ENCODE data around the gene CSPG5. TPM values are rescaled to one million over a fixed set of nuclear protein-coding genes. Genes with fewer than 3 reads are reported as not detected.

CSPG5 gene, protein sequence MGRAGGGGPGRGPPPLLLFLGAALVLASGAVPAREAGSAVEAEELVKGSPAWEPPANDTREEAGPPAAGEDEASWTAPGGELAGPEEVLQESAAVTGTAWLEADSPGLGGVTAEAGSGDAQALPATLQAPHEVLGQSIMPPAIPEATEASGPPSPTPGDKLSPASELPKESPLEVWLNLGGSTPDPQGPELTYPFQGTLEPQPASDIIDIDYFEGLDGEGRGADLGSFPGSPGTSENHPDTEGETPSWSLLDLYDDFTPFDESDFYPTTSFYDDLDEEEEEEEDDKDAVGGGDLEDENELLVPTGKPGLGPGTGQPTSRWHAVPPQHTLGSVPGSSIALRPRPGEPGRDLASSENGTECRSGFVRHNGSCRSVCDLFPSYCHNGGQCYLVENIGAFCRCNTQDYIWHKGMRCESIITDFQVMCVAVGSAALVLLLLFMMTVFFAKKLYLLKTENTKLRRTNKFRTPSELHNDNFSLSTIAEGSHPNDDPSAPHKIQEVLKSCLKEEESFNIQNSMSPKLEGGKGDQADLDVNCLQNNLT
- total RNA-seq: 1 to 10 TPM in 1 of 2 donors, under 1 TPM in 1; 0.81 to 7.0 TPM
- under 1 TPM; 0.33 to 0.50 TPM for polyA plus RNA-seq
- long read RNA-seq, donor 1: 0 reads
- long read RNA-seq, donor 2: 0 reads

DNA sequence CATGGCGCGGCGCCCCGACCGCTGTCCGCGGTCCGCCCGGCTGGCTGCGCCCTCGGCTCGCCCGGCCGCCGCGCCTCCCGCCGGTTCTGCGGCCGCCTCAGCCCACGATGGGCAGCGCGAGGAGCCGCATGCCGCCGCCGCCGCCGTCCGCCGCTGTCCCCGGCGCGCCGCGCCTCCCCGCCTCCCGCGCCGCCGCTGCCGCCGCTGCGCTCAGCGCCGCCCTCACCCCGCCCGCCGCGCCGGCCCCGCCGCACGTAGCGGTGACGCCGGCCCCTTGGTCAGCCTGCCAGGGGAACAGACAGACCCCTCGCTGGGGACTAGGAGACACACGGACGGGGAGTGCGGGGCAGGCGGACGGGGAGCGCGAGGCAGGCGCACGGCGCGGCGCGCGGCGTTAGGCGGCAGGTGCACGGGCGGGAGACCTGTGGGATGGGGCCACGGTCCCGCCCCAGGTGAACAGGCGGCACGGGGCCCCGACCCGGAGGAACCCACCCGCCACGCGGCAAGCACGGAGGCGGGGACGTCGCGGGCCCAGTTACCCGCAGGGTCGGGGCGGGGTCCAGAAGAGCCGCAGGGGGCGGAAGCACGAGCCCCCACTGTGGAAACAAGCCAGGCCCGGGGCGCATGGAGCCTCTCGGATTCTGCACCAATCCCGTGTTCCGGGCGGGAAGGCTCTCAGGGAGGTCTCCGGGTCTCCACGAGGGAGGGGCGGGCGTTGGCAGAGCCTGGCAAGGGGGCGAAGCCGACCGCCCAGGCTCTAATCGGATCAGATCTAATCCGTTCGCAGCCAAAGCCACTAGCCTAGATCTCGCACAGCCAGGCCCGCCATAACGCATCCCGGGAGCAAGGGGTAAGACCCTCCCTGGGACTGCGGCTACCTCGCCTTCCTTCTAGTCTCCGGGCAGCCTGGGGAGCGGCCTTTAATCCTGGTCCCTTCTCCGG, at the start of gene CSPG5:
Gene CSPG5 (minus strand): TSS at position 175 of the 942 bp plus-strand sequence. CDS start 172 bp downstream, at position 3.
- WGBS, 2 donors: 4 to 6% methylated on average over 71 to 121 of the region's 121 CpGs
- DNase-seq (peak in 1 of 2 donors; percentile 81), ATAC-seq (ENCODE audit: low FRiP score) (no peak)
- intact Hi-C loops (cut with DNase I): loop anchor here in 1 of 2 donors (5.0 kb wide), 1 partner anchor 93 kb away; no protein-coding TSS in a partner anchor
- Histone ChIP-seq H3K4me3 (ENCODE audit: low read length in 2 of 2) (peak within 1 kb of the TSS; percentile 67 to 75), H3K4me1 (ENCODE audit: control insufficient read depth in 1 of 2, insufficient read depth in 2 of 2, low read length in 2 of 2) (no peaks in the 10 kb centered on the region), H3K9me3 (ENCODE audit: control insufficient read depth, low read length) (no peaks in the 10 kb centered on the region), H3K27me3 (ENCODE audit: control insufficient read depth in 1 of 2, insufficient read depth in 2 of 2, low read length in 1 of 2) (no peaks in the 10 kb centered on the region), H3K27ac (ENCODE audit: low read depth in 1 of 2, low read length in 2 of 2) (no peak within 1 kb of the TSS), H3K36me3 (ENCODE audit: control insufficient read depth in 1 of 2, insufficient read depth in 2 of 2, low read length in 1 of 2) (no peaks in the 10 kb centered on the region)

DNA sequence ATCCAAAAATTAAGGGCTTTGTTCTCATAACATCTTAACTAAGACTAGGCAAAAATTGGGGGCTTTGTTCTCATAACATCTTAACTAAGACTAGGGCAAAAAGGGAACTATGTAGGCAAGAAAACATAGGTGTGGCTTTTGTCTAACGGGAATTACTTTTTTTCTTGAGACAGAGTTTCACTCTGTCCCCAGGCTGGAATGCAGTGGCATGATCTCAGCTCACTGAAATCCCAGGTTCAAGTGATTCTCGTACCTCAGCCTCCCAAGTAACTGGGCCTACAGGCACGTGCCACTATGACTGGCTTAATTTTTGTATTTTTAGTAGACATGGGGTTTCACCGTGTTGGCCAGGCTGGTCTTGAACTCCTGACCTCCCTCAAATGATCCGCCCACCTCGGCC, 49.8 kb upstream of the CSPG5 start:
- ATAC-seq (ENCODE audit: low FRiP score) (no peak), DNase-seq (no peak)
- intact Hi-C loops (cut with DNase I): no loop called here
- Histone ChIP-seq H3K27ac (ENCODE audit: low read depth in 1 of 2, low read length in 2 of 2) (no peak overlapping the region), H3K9me3 (ENCODE audit: control insufficient read depth, low read length) (no peaks in the 10 kb centered on the region), H3K36me3 (ENCODE audit: control insufficient read depth in 1 of 2, insufficient read depth in 2 of 2, low read length in 1 of 2) (peaks cover 0 to 4% of the 10 kb centered on the region in 2 donors), H3K4me3 (ENCODE audit: low read length in 2 of 2) (no peak overlapping the region), H3K4me1 (ENCODE audit: control insufficient read depth in 1 of 2, insufficient read depth in 2 of 2, low read length in 2 of 2) (no peaks in the 10 kb centered on the region), H3K27me3 (ENCODE audit: control insufficient read depth in 1 of 2, insufficient read depth in 2 of 2, low read length in 1 of 2) (no peaks in the 10 kb centered on the region)
- 86 to 88% methylated on average over 6 of the region's 6 CpGs for WGBS, 2 donors

DNA sequence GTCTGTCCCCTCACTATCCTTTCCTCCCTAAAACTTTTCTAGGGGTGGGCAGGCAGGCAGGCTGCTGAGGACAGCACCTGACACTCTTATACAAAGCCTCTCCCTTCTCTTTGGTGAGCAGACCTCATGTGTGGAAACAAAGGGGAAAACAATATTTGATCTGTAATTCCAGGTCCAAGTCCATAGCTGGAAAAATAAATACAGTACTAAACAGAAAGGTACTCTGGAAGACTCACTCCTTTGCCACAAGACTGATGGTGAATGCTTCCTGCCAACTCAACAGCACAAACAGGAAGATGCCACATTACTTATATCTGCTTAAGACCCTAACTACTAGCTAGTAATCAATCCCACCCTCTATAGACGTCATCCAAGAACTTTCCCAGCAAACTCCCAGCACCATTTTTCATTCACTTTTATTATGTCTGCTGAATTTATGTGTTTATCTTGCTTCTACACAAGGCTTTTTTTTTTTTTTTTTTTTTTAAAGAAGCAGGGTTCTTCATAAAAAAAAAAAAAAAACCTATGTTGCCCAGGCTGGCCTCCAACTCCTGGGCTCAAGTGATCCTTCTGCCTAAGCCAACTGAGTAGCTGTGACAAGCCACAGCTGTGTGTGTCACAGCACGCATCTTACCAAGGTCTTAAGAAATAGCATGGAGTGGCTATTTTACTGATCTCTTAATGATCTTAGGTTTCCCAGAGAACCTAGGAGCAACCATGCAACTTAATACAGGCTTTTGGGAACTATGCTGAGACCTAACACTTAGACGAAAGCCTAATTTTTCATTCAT, 44.2 kb upstream of the CSPG5 start:
- H3K9me3 ChIP-seq (ENCODE audit: control insufficient read depth, low read length): no peaks in the 10 kb centered on the region
- H3K4me3 ChIP-seq (ENCODE audit: low read length in 2 of 2): no peak overlapping the region
- H3K27ac ChIP-seq (ENCODE audit: low read depth in 1 of 2, low read length in 2 of 2): no peak overlapping the region
- ATAC-seq (ENCODE audit: low FRiP score) (no peak), DNase-seq (no peak)
- intact Hi-C loops (cut with DNase I): no loop called here
- H3K36me3 ChIP-seq (ENCODE audit: control insufficient read depth in 1 of 2, insufficient read depth in 2 of 2, low read length in 1 of 2): peaks cover 0 to 11% of the 10 kb centered on the region in 2 donors
- no peaks in the 10 kb centered on the region for H3K4me1 ChIP-seq (ENCODE audit: control insufficient read depth in 1 of 2, insufficient read depth in 2 of 2, low read length in 2 of 2)
- H3K27me3 ChIP-seq (ENCODE audit: control insufficient read depth in 1 of 2, insufficient read depth in 2 of 2, low read length in 1 of 2): no peaks in the 10 kb centered on the region
- 83% methylated on average over 3 of the region's 3 CpGs for WGBS, 2 donors

DNA sequence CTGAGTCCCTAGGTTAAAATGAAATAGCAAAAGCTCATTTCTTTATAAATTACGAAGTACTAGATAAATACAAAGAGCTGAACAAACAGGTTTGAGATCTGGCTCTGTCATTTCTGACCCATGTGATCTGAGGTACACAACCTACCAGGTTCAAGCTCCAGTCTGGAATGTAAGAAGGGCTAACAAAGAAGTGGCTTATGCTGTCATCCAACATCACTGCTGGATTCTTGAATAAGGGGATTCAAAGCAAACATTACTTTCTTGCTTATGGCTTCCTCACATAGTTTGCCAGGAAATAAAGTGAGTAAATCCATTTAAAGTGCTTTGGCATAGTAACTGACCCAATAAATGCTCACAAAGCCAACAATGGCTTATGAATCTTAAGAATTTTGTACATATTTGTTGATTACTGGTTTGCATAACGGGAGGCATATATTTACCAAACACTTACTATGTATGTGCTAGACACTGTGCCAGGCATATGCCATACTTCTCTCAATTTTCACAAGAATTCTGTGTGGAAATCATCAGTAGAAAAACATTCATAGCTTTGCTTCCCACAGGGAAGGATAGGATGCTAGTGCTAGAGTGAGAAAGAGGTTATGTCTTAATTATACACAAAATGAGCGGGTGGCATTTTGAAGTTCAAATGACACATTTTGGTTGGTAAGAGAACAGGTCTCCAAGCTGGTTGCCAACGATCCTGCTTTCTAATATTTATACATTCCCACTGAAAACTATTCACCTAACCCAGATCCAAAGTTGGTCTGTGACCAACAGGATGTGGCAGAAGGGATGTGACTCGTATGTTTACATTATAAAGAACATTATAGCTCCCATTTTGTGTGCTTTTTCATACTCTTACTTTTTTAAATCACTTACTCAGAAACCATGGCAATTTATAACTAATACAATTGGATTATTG, 38.7 kb upstream of the CSPG5 start:
- WGBS, 2 donors: 70 to 74% methylated on average over 5 of the region's 5 CpGs
- Histone ChIP-seq H3K4me3 (ENCODE audit: low read length in 2 of 2) (no peak overlapping the region), H3K9me3 (ENCODE audit: control insufficient read depth, low read length) (no peaks in the 10 kb centered on the region), H3K4me1 (ENCODE audit: control insufficient read depth in 1 of 2, insufficient read depth in 2 of 2, low read length in 2 of 2) (peaks cover 0 to 3% of the 10 kb centered on the region in 2 donors), H3K27me3 (ENCODE audit: control insufficient read depth in 1 of 2, insufficient read depth in 2 of 2, low read length in 1 of 2) (no peaks in the 10 kb centered on the region), H3K27ac (ENCODE audit: low read depth in 1 of 2, low read length in 2 of 2) (no peak overlapping the region), H3K36me3 (ENCODE audit: control insufficient read depth in 1 of 2, insufficient read depth in 2 of 2, low read length in 1 of 2) (peaks cover 0 to 9% of the 10 kb centered on the region in 2 donors)
- ATAC-seq (ENCODE audit: low FRiP score): no peak
- intact Hi-C loops (cut with DNase I): no loop called here
- DNase-seq: no peak

DNA sequence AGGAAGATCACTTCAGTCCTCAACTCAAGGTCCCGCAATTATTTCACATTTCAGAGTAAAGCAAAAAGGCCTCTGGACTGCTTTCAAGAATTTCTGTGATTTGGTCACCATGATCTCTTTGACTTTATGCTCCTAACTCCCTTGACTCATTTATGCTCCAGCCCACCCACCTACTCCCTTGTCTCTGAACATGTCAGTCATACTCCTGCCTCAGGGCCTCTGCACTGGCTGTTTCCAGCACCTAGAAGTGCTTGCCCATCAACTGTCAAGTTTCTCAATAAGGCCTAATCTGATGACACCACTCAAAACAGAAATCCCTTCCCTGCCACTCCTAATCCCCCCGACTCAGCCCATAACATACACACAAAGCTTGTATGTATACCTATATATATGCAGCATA, 36.1 kb upstream of the CSPG5 start:
- Histone ChIP-seq H3K4me3 (ENCODE audit: low read length in 2 of 2) (no peak overlapping the region), H3K4me1 (ENCODE audit: control insufficient read depth in 1 of 2, insufficient read depth in 2 of 2, low read length in 2 of 2) (peaks cover 0 to 10% of the 10 kb centered on the region in 2 donors), H3K27me3 (ENCODE audit: control insufficient read depth in 1 of 2, insufficient read depth in 2 of 2, low read length in 1 of 2) (no peaks in the 10 kb centered on the region), H3K27ac (ENCODE audit: low read depth in 1 of 2, low read length in 2 of 2) (no peak overlapping the region), H3K9me3 (ENCODE audit: control insufficient read depth, low read length) (no peaks in the 10 kb centered on the region), H3K36me3 (ENCODE audit: control insufficient read depth in 1 of 2, insufficient read depth in 2 of 2, low read length in 1 of 2) (peaks cover 2 to 12% of the 10 kb centered on the region in 2 donors)
- no peak for ATAC-seq (ENCODE audit: low FRiP score)
- intact Hi-C loops (cut with DNase I): loop anchor here in 1 of 2 donors (5.0 kb wide), 1 partner anchor 188 kb away; the partner anchor contains the start of gene DHX30
- no peak for DNase-seq
- 97 to 98% methylated on average over 2 of the region's 2 CpGs for WGBS, 2 donors

DNA sequence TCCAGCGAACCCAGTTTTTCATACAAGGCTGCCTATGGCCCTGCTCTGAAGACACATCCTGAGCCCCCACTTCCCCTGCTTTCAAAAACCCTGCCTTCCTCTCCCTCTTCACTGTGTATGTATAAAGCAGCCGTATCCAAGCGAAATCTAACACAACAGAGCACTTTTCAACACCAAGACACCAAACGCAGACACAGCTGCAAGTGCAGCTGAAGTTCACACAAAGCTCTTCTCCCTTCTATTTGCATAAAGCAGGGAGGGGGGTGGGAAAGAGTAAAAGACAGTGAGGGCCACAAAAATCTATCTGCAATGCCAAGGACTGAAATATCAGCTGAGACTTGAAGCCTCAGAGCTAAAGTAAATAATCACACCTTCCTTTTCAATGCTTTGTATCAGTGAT, 35.1 kb upstream of the CSPG5 start:
- intact Hi-C loops (cut with DNase I): loop anchor here in 1 of 2 donors (5.0 kb wide), 1 partner anchor 189 kb away; the partner anchor contains the start of gene DHX30
- Histone ChIP-seq H3K9me3 (ENCODE audit: control insufficient read depth, low read length) (no peaks in the 10 kb centered on the region), H3K4me3 (ENCODE audit: low read length in 2 of 2) (no peak overlapping the region), H3K27me3 (ENCODE audit: control insufficient read depth in 1 of 2, insufficient read depth in 2 of 2, low read length in 1 of 2) (no peaks in the 10 kb centered on the region), H3K36me3 (ENCODE audit: control insufficient read depth in 1 of 2, insufficient read depth in 2 of 2, low read length in 1 of 2) (peaks cover 3 to 5% of the 10 kb centered on the region in 2 donors), H3K27ac (ENCODE audit: low read depth in 1 of 2, low read length in 2 of 2) (peak overlapping the region in 1 of 2 donors; percentile 11), H3K4me1 (ENCODE audit: control insufficient read depth in 1 of 2, insufficient read depth in 2 of 2, low read length in 2 of 2) (peaks cover 0 to 10% of the 10 kb centered on the region in 2 donors)
- DNase-seq: no peak
- ATAC-seq (ENCODE audit: low FRiP score): no peak
- 83 to 89% methylated on average over 4 of the region's 4 CpGs for WGBS, 2 donors

DNA sequence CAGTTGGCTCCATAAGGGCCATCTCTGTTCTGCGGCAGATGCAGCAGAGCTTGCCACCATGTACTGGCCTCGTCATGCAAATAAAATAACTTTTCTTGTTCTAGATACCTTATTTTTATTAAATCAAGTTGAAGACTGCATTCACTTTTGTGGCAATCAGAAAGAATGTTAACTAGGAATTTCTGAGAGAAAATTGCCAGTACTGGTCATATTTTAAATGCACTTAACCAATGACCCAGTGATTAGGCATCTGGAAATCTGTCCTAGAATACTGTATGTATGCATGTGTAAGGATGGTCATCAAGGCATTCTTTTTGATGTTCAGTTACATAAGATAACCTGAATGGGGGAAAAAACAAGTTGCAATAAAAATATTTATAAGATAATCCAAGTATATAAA, 34.2 kb upstream of the CSPG5 start:
- peak overlapping the region in 1 of 2 donors; percentile 59 for H3K27ac ChIP-seq (ENCODE audit: low read depth in 1 of 2, low read length in 2 of 2)
- no peak for DNase-seq
- peaks cover 3% of the 10 kb centered on the region in 2 donors for H3K36me3 ChIP-seq (ENCODE audit: control insufficient read depth in 1 of 2, insufficient read depth in 2 of 2, low read length in 1 of 2)
- 71 to 94% methylated on average over 2 of the region's 2 CpGs for WGBS, 2 donors
- ATAC-seq (ENCODE audit: low FRiP score): no peak
- intact Hi-C loops (cut with DNase I): loop anchor here in 1 of 2 donors (5.0 kb wide), 1 partner anchor 189 kb away; the partner anchor contains the start of gene DHX30
- H3K4me3 ChIP-seq (ENCODE audit: low read length in 2 of 2): peak overlapping the region in 1 of 2 donors; percentile 20
- H3K4me1 ChIP-seq (ENCODE audit: control insufficient read depth in 1 of 2, insufficient read depth in 2 of 2, low read length in 2 of 2): peaks cover 0 to 10% of the 10 kb centered on the region in 2 donors
- no peaks in the 10 kb centered on the region for H3K27me3 ChIP-seq (ENCODE audit: control insufficient read depth in 1 of 2, insufficient read depth in 2 of 2, low read length in 1 of 2)
- H3K9me3 ChIP-seq (ENCODE audit: control insufficient read depth, low read length): no peaks in the 10 kb centered on the region
